Caco-2 (cell line): ENCODE measurements around the gene PIERCE2. TPM values are rescaled to one million over a fixed set of nuclear protein-coding genes. Genes with fewer than 3 reads are reported as not detected.
"Not testable (repeated sequence)": the region's sequence is repeated elsewhere in the genome, so short reads cannot be mapped to it uniquely, and the experiment has no call there.

Experiments used
- BruUV-seq: library from RNA; stranded (reverse); fragments of 400-500 nt; replicated peaks from 2 replicates; lab custom pipeline; 2021; lab: Mats Ljungman, UMichigan
- CTCF ChIA-PET: fragments of 300-600 bp; sonication (Branson Sonifier 250); formaldehyde crosslinking; loops from one replicate; lab custom pipeline; 2022; ENCODE audit warnings: antibody characterized with exemption; lab: Charles Lee
- POLR2A ChIA-PET: fragments of 300-600 bp; sonication (Branson Sonifier 250); formaldehyde crosslinking; loops from one replicate; lab custom pipeline; 2022; ENCODE audit warnings: antibody characterized with exemption; lab: Charles Lee
- DNase-seq, 2 experiments: peaks; one replicate each; pipeline versions ENCODE4 v3.0.0 to v3.0.0-alpha.2; 2020 to 2022
- H3K27me3 ChIP-seq: replicated peaks from 2 replicates; pipeline ENCODE4 v1.6.0; 2011; ENCODE audit warnings: low read length; ENCODE audit not compliant: control insufficient read depth, insufficient read depth
- H3K36me3 ChIP-seq: 2 replicates; pipeline ENCODE4 v1.5.1; 2011; ENCODE audit warnings: low read length; ENCODE audit not compliant: control insufficient read depth, insufficient read depth
- H3K4me1 ChIP-seq: fragments of 250-450 bp; sonication (Bioruptor Pico); 2 replicates; pipeline ENCODE4 v1.5.1; 2020; ENCODE audit warnings: mild to moderate bottlenecking
- H3K4me3 ChIP-seq: 2 replicates; pipeline ENCODE4 v1.5.1; 2011; ENCODE audit warnings: low read depth, mild to moderate bottlenecking, control low read depth, low read length
- H3K9me3 ChIP-seq: fragments of 250-450 bp; sonication (Bioruptor Pico); 2 replicates; pipeline ENCODE4 v1.5.1; 2020; ENCODE audit warnings: mild to moderate bottlenecking, moderate library complexity
- H3K27ac Mint-ChIP-seq: one replicate; pipeline ENCODE4 v1.8.0; 2022; ENCODE audit warnings: mixed read lengths; ENCODE audit not compliant: unreplicated experiment
- H3K27me3 Mint-ChIP-seq: one replicate; pipeline ENCODE4 v1.8.0; 2022; ENCODE audit warnings: mixed read lengths; ENCODE audit not compliant: insufficient read depth, unreplicated experiment
- H3K36me3 Mint-ChIP-seq: one replicate; pipeline ENCODE4 v1.8.0; 2022; ENCODE audit warnings: mild to moderate bottlenecking, mixed read lengths; ENCODE audit not compliant: insufficient read depth, unreplicated experiment
- H3K4me1 Mint-ChIP-seq: one replicate; pipeline ENCODE4 v1.8.0; 2022; ENCODE audit warnings: low read depth, mixed read lengths; ENCODE audit not compliant: unreplicated experiment
- H3K4me3 Mint-ChIP-seq: one replicate; pipeline ENCODE4 v1.8.0; 2022; ENCODE audit warnings: mild to moderate bottlenecking, moderate library complexity, mixed read lengths; ENCODE audit not compliant: unreplicated experiment
- H3K9me3 Mint-ChIP-seq: one replicate; pipeline ENCODE4 v1.8.0; 2022; ENCODE audit warnings: mixed read lengths; ENCODE audit not compliant: unreplicated experiment
- intact Hi-C: fragments of 100-400 bp; cut with micrococcal nuclease; formaldehyde crosslinking; loops from one replicate; pipeline ENCODE4 v1.10.0; 2022; ENCODE audit not compliant: unreplicated experiment
- total RNA-seq: library from RNA; stranded (reverse); gene quantifications from 2 replicates; pipeline ENCODE4 v1.2.3, GENCODE V29; 2022
- TF ChIP-seq, protein P1 (sequence below), 2 experiments: fragments of 200-600 bp in 1 of 2; IDR thresholded peaks; 1 replicate in 1 of 2; 2 replicates in 1 of 2; pipeline versions ENCODE4 v1.5.1 to v1.8.0; 2011 to 2022; ENCODE audit warnings: antibody characterized with exemption in 1 of 2, control low read depth in 1 of 2, inconsistent platforms in 1 of 2, low read depth in 1 of 2, low read length in 1 of 2, mild to moderate bottlenecking in 1 of 2, moderate library complexity in 1 of 2; ENCODE audit not compliant: insufficient read depth in 1 of 2, severe bottlenecking in 1 of 2, unreplicated experiment in 1 of 2

Gene PIERCE2
- total RNA-seq, 1 experiment from 2014 or later: 1.3 TPM

DNA sequence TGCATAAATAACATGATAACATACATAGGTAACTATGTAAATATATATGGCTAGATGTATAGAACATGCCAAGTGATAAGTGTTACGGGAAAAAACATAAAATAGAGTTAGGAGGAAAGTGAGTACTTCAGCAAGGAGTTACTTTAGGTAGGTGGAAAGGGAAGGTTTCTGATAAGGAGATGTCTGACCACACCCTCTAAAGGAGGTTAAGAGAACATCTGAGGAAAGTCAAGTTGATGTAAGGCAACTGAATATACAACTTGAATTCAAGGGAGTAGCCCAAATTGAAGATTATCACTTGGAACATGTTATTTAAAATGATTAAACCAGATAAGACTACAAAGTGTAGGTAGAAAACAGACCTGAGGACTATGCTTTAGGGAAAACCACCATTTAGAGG is 13.8 kb downstream of the PIERCE2 start:
- no peaks in the 10 kb centered on the region for H3K9me3 ChIP-seq
- H3K27me3 ChIP-seq: no peaks in the 10 kb centered on the region
- intact Hi-C loops: no loop called here
- H3K4me1 ChIP-seq: no peaks in the 10 kb centered on the region
- H3K4me1 Mint-ChIP-seq: no peaks in the 10 kb centered on the region
- no peak overlapping the region for H3K27ac Mint-ChIP-seq
- no TSS peak for BruUV-seq
- DNase-seq: no peak
- no peak overlapping the region for H3K4me3 ChIP-seq
- H3K4me3 Mint-ChIP-seq: no peak overlapping the region
- no peaks in the 10 kb centered on the region for H3K36me3 ChIP-seq
- no peaks in the 10 kb centered on the region for H3K36me3 Mint-ChIP-seq
- no peaks in the 10 kb centered on the region for H3K27me3 Mint-ChIP-seq
- TF ChIP-seq, protein P1, sequence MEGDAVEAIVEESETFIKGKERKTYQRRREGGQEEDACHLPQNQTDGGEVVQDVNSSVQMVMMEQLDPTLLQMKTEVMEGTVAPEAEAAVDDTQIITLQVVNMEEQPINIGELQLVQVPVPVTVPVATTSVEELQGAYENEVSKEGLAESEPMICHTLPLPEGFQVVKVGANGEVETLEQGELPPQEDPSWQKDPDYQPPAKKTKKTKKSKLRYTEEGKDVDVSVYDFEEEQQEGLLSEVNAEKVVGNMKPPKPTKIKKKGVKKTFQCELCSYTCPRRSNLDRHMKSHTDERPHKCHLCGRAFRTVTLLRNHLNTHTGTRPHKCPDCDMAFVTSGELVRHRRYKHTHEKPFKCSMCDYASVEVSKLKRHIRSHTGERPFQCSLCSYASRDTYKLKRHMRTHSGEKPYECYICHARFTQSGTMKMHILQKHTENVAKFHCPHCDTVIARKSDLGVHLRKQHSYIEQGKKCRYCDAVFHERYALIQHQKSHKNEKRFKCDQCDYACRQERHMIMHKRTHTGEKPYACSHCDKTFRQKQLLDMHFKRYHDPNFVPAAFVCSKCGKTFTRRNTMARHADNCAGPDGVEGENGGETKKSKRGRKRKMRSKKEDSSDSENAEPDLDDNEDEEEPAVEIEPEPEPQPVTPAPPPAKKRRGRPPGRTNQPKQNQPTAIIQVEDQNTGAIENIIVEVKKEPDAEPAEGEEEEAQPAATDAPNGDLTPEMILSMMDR (IDR thresholded peaks at IDR 0.05; ENCODE audit: insufficient read depth in 1 of 2, low read depth in 1 of 2, low read length in 1 of 2, severe bottlenecking in 1 of 2, unreplicated experiment in 1 of 2): no peak
- ChIA-PET POLR2A (no interaction called here), CTCF (no interaction called here)
- H3K9me3 Mint-ChIP-seq: no peaks in the 10 kb centered on the region

DNA sequence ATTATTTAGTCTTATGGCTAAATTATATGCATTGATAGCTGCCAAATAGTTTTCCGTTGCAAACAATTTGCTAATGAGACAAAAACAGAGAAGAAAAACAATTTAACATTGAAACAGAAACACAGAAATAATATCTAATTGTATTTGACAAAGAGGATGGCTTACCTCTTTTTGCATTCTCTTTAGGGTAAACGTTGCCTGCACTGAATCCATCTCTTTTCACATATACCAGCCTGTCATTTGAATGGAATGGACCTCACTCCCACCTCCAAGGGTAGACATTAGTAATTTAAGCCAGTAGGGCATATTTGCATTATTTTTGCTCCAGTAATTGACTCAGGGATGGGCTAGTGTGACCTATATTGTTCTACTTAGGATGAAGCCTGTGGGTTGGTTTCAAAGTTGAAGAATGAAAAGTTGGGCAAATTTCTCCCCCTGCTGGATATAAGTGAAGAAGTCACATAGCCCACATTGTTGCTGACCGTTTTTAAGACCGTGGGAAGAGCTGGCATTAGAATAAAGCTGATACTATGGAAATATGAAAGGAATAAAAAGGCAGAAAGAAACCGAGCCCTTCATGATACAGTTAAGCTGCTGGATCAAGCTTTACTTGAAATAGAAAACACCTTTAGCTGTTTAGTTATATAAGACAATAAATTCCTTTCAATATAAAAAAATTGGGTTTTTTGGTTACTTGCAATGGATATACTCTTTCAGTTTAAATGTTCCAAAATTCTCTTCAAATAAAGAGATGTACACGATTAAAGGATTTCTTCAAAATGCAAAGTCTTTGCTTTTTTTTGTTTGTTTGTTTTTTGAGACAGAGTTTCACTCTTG is 26.9 kb downstream of the PIERCE2 start:
- Histone ChIP-seq H3K36me3 (no peaks in the 10 kb centered on the region), H3K4me3 (no peak overlapping the region), H3K9me3 (no peaks in the 10 kb centered on the region), H3K27me3 (no peaks in the 10 kb centered on the region), H3K4me1 (0 out of 2 replicates have a peak, but pooled peaks cover 9% of the 10 kb centered on the region)
- intact Hi-C loops: loop anchor here (1.0 to 5.0 kb wide), 5 partner anchors 27 to 362 kb away; partner anchors contain the start of genes CCPG1, PIERCE2, PIGB and PIGBOS1
- TF ChIP-seq, protein P1 (IDR thresholded peaks at IDR 0.05; ENCODE audit: insufficient read depth in 1 of 2, low read depth in 1 of 2, low read length in 1 of 2, severe bottlenecking in 1 of 2, unreplicated experiment in 1 of 2): peak; percentile 36 to 58
- no TSS peak for BruUV-seq
- H3K36me3 Mint-ChIP-seq: no peaks in the 10 kb centered on the region
- H3K9me3 Mint-ChIP-seq: no peaks in the 10 kb centered on the region
- H3K4me3 Mint-ChIP-seq: no peak overlapping the region
- H3K27ac Mint-ChIP-seq: no peak overlapping the region
- ChIA-PET POLR2A (no interaction called here), CTCF (interaction anchor here (0.6 to 2.2 kb wide), 9 partner anchors 27 to 245 kb away, joined by 3 to 12 read pairs (median 5); partner anchors contain the start of genes CCPG1, PIERCE2, PIGB and PIGBOS1)
- peaks cover 15% of the 10 kb centered on the region for H3K4me1 Mint-ChIP-seq
- no peaks in the 10 kb centered on the region for H3K27me3 Mint-ChIP-seq
- DNase-seq: peak in 1 of 2 experiments; percentile 48

DNA sequence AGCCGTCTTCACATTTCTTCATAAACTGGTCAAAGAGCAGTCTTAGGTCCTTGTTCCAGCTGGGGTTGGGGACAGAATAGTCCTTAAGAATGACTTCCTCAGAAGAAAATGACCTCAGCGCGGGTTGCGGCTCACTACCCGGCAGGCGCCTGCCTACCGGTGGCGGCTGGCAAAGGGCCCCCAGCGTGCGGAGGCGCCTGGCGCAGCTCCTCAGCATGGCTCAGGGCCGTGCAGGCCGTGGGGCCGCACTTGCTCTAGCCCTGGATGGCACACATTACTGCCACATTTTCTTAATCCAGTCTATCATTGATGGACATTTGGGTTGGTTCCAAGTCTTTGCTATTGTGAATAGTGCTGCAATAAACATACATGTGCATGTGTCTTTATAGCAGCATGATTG is 34.8 kb downstream of the PIERCE2 start:
- CTCF ChIA-PET, DNase-seq, H3K4me1 ChIP-seq, H3K36me3 Mint-ChIP-seq, BruUV-seq, H3K36me3 ChIP-seq, POLR2A ChIA-PET, H3K4me1 Mint-ChIP-seq, H3K4me3 Mint-ChIP-seq, H3K27ac Mint-ChIP-seq, H3K27me3 ChIP-seq, H3K9me3 Mint-ChIP-seq, H3K9me3 ChIP-seq, H3K4me3 ChIP-seq, H3K27me3 Mint-ChIP-seq, intact Hi-C loops: not testable (repeated sequence)

DNA sequence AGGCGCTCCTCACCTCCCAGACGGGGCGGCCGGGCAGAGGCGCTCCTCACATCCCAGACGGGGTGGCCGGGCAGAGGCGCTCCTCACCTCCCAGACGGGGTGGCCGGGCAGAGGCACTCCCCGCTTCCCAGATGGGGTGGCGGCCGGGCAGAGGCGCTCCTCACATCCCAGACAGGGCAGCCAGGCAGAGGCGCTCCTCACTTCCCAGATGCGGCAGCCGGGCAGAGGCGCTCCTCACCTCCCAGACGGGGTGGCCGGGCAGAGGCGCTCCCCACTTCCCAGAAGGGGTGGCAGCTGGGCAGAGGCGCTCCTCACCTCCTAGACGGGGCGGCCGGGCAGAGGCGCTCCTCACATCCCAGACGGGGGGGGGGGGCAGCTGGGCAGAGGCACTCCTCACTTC is 37.6 kb downstream of the PIERCE2 start:
- H3K4me1 Mint-ChIP-seq, intact Hi-C loops, H3K4me1 ChIP-seq, H3K4me3 ChIP-seq, H3K27me3 Mint-ChIP-seq, H3K36me3 ChIP-seq, BruUV-seq, H3K27me3 ChIP-seq, H3K36me3 Mint-ChIP-seq, H3K9me3 ChIP-seq, H3K9me3 Mint-ChIP-seq, DNase-seq, H3K27ac Mint-ChIP-seq, POLR2A ChIA-PET, H3K4me3 Mint-ChIP-seq, CTCF ChIA-PET: not testable (repeated sequence)

DNA sequence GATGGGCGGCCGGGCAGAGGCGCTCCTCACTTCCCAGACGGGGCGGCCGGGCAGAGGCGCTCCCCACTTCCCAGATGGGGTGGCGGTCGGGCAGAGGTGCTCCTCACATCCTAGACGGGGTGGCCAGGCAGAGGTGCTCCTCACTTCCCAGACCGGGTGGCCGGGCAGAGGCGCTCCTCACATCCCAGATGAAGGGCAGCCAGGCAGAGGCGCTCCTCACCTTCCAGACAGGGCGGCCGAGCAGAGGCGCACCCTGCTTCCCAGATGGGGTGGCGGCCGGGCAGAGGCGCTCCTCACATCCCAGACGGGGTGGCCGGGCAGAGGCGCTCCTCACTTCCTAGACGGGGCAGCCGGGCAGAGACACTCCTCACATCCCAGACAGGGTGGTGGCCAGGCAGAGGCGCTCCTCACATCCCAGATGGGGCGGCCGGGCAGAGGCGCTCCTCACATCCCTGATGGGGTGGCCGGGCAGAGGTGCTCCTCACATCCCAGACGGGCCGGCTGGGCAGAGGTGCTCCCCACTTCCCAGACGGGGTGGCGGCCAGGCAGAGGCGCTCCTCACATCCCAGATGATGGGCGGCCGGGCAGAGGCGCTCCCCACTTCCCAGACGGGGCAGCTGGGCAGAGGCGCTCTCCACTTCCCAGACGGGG is 38.2 kb downstream of the PIERCE2 start:
- H3K9me3 ChIP-seq, H3K4me3 ChIP-seq, POLR2A ChIA-PET, H3K27me3 Mint-ChIP-seq, H3K4me1 ChIP-seq, H3K27me3 ChIP-seq, H3K9me3 Mint-ChIP-seq, H3K4me3 Mint-ChIP-seq, BruUV-seq, intact Hi-C loops, CTCF ChIA-PET, H3K36me3 Mint-ChIP-seq, H3K36me3 ChIP-seq, H3K27ac Mint-ChIP-seq, H3K4me1 Mint-ChIP-seq, DNase-seq: not testable (repeated sequence)
